Astrocyte (in vitro differentiated cells and primary cell): ENCODE measurements around the gene KMT5C. TPM values are rescaled to one million over a fixed set of nuclear protein-coding genes. Genes with fewer than 3 reads are reported as not detected.

Experiments used
- DNase-seq: peaks from one replicate; pipeline ENCODE4 v3.0.0-alpha.2; 2010; ENCODE audit warnings: low read depth
- FAIRE-seq: peaks from 2 replicates; lab custom pipeline; 2011; peaks lifted over from hg19 to GRCh38; lab: Jason Lieb, UNC
- H2AFZ ChIP-seq: 2 replicates; pipeline ENCODE4 v1.6.0; 2012; ENCODE audit warnings: low read depth, low read length, inconsistent platforms
- H3K27ac ChIP-seq: 2 replicates; pipeline ENCODE4 v1.5.1; 2011; ENCODE audit warnings: low read depth, low read length, inconsistent platforms
- H3K27me3 ChIP-seq: 2 replicates; pipeline ENCODE4 v1.6.0; 2011; ENCODE audit warnings: low read length, inconsistent platforms; ENCODE audit not compliant: insufficient read depth
- H3K36me3 ChIP-seq: 2 replicates; pipeline ENCODE4 v1.5.1; 2011; ENCODE audit warnings: low read length, inconsistent platforms; ENCODE audit not compliant: insufficient read depth
- H3K4me1 ChIP-seq: 2 replicates; pipeline ENCODE4 v1.5.1; 2011; ENCODE audit warnings: low read length, inconsistent platforms; ENCODE audit not compliant: insufficient read depth
- H3K4me2 ChIP-seq: 2 replicates; pipeline ENCODE4 v1.6.0; 2012; ENCODE audit warnings: low read length, inconsistent platforms
- H3K4me3 ChIP-seq: 2 replicates; pipeline ENCODE4 v1.5.1; 2011; ENCODE audit warnings: low read depth, mild to moderate bottlenecking, low read length, inconsistent platforms; ENCODE audit not compliant: insufficient read depth
- H3K79me2 ChIP-seq: 2 replicates; pipeline ENCODE4 v1.6.0; 2012; ENCODE audit warnings: mild to moderate bottlenecking, low read length, inconsistent platforms; ENCODE audit not compliant: insufficient read depth
- H3K9ac ChIP-seq: 2 replicates; pipeline ENCODE4 v1.6.0; 2012; ENCODE audit warnings: mild to moderate bottlenecking, low read length, inconsistent platforms
- H3K9me3 ChIP-seq: 2 replicates; pipeline ENCODE4 v1.5.1; 2012; ENCODE audit warnings: low read depth, mild to moderate bottlenecking, low read length, inconsistent platforms; ENCODE audit not compliant: insufficient read depth
- H4K20me1 ChIP-seq: 2 replicates; pipeline ENCODE4 v1.6.0; 2012; ENCODE audit warnings: low read length, inconsistent platforms; ENCODE audit not compliant: insufficient read depth
- H3K27ac Mint-ChIP-seq: one replicate; pipeline ENCODE4 v1.8.0; 2021; ENCODE audit warnings: mild to moderate bottlenecking, mixed read lengths; ENCODE audit not compliant: unreplicated experiment
- H3K27me3 Mint-ChIP-seq: one replicate; pipeline ENCODE4 v1.8.0; 2021; ENCODE audit warnings: low read depth, mixed read lengths; ENCODE audit not compliant: unreplicated experiment
- H3K36me3 Mint-ChIP-seq: one replicate; pipeline ENCODE4 v1.8.0; 2021; ENCODE audit warnings: low read depth, mixed read lengths; ENCODE audit not compliant: unreplicated experiment
- H3K4me1 Mint-ChIP-seq: one replicate; pipeline ENCODE4 v1.8.0; 2021; ENCODE audit warnings: low read depth, mixed read lengths; ENCODE audit not compliant: unreplicated experiment
- H3K4me3 Mint-ChIP-seq: one replicate; pipeline ENCODE4 v1.8.0; 2021; ENCODE audit warnings: mild to moderate bottlenecking, moderate library complexity, mixed read lengths; ENCODE audit not compliant: unreplicated experiment
- H3K9me3 Mint-ChIP-seq: one replicate; pipeline ENCODE4 v1.8.0; 2021; ENCODE audit warnings: mild to moderate bottlenecking, mixed read lengths; ENCODE audit not compliant: unreplicated experiment
- CTCF ChIP-seq: IDR thresholded peaks from 2 replicates; pipeline ENCODE4 v1.5.1; 2011; ENCODE audit warnings: low read depth, mild to moderate bottlenecking, inconsistent platforms, low read length, moderate library complexity; ENCODE audit not compliant: insufficient read depth
- EZH2 ChIP-seq: IDR thresholded peaks from 2 replicates; pipeline ENCODE4 v1.6.1; 2012; ENCODE audit warnings: mild to moderate bottlenecking, low read length, inconsistent platforms; ENCODE audit not compliant: insufficient read depth
- total RNA-seq: library from RNA; stranded (reverse); gene quantifications from 2 replicates; pipeline ENCODE4 v1.2.1, GENCODE V29; 2021

Gene KMT5C
- total RNA-seq, 1 donor from 2014 or later, result 14.6 TPM

DNA sequence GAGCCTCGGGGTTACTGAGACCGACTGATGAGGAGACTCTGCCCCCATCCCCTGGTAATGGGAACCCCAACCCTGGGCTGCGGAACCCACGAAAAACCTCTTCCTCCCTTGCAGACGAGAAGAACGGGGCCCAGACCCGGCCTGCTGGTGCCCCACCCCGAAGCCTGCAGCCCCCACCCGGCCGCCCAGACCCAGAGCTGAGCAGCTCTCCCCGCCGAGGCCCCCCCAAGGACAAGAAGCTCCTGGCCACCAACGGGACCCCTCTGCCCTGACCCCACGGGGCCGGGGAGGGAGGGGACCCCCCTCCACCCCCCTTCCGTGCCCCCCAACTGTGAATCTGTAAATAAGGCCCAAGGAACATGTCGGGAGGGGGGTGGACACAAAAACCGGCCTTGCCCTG lies 27.9 kb upstream of the KMT5C start:
- peaks cover 3% of the 10 kb centered on the region for H3K9me3 ChIP-seq
- H3K36me3 Mint-ChIP-seq, result peaks cover 24% of the 10 kb centered on the region
- peaks cover 6% of the 10 kb centered on the region for H3K36me3 ChIP-seq
- no peak for FAIRE-seq
- no peak overlapping the region for H3K4me3 ChIP-seq
- H3K79me2 ChIP-seq, result no peaks in the 10 kb centered on the region
- H3K27ac Mint-ChIP-seq, result no peak overlapping the region
- H2AFZ ChIP-seq, result no peak overlapping the region
- H3K4me1 Mint-ChIP-seq, result no peaks in the 10 kb centered on the region
- no peak for TF ChIP-seq EZH2
- TF ChIP-seq CTCF, result no peak
- no peak overlapping the region for H3K4me2 ChIP-seq
- H3K9me3 Mint-ChIP-seq, result no peaks in the 10 kb centered on the region
- H3K4me3 Mint-ChIP-seq, result no peak overlapping the region
- no peak for DNase-seq
- no peaks in the 10 kb centered on the region for H4K20me1 ChIP-seq
- no peaks in the 10 kb centered on the region for H3K27me3 Mint-ChIP-seq
- H3K27ac ChIP-seq, result no peak overlapping the region
- no peaks in the 10 kb centered on the region for H3K27me3 ChIP-seq
- no peak overlapping the region for H3K9ac ChIP-seq
- H3K4me1 ChIP-seq, result no peaks in the 10 kb centered on the region

DNA sequence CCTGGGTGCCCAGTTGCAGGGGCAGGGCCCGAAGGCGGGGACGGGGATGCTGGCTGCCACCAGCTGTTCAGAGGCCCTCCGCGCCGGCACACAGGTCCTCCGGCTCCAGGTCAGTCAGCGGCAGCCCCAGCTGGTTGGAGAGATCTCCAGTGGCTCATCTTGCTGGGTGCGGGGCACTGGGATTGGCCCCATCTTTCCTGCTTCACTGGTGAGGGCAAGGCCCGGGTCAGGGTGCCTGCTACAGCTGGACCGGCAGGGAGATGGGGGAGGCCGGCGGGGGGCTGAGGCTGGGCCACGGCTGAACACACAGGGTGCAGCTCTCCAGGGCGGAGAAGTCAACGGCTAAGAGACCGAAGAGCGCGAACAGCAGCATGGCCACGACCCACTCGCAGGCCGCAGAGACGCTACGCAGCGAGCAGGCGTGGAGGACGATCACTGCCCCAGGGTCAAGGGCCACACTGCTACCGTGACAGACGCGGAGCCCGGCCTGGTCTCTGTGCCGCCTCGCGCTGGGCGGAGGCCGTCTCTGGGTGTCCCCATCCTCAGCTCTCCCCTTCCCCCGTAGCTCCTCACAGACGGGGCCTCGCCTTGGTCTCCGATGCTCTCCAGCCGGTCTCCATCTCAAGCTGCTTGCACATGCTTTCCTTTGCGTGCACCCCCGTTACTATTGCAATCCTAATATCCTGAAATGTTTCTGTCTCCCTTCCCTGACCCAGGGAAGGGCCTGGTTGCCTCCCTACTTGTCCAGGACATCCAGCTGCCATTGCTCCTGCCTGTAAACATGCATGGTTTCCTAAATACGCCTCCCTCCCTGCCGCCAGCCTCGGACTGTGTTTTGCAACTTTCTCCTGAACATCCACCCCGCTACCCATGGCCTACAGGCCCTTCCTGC lies 26.8 kb upstream of the KMT5C start:
- Histone ChIP-seq H3K36me3 (peaks cover 3% of the 10 kb centered on the region), H3K9ac (no peak overlapping the region), H2AFZ (no peak overlapping the region), H3K4me2 (no peak overlapping the region), H3K27me3 (no peaks in the 10 kb centered on the region), H3K27ac (no peak overlapping the region), H4K20me1 (no peaks in the 10 kb centered on the region), H3K79me2 (no peaks in the 10 kb centered on the region), H3K4me3 (no peak overlapping the region), H3K9me3 (peaks cover 3% of the 10 kb centered on the region), H3K4me1 (no peaks in the 10 kb centered on the region)
- Mint-ChIP-seq H3K27me3 (no peaks in the 10 kb centered on the region), H3K9me3 (no peaks in the 10 kb centered on the region), H3K4me3 (no peak overlapping the region), H3K36me3 (peaks cover 22% of the 10 kb centered on the region), H3K4me1 (no peaks in the 10 kb centered on the region), H3K27ac (peak overlapping the region; percentile 68)
- no peak for DNase-seq
- TF ChIP-seq EZH2 (no peak), CTCF (no peak)
- no peak for FAIRE-seq

GRCh38 chr19:55314396-55314795 lies 25.3 kb upstream of the KMT5C start:
- Histone ChIP-seq H3K4me3 (no peak overlapping the region), H3K27me3 (no peaks in the 10 kb centered on the region), H3K4me2 (no peak overlapping the region), H3K79me2 (no peaks in the 10 kb centered on the region), H2AFZ (no peak overlapping the region), H3K9me3 (peaks cover under 1% of the 10 kb centered on the region), H3K9ac (no peak overlapping the region), H4K20me1 (no peaks in the 10 kb centered on the region), H3K36me3 (no peaks in the 10 kb centered on the region), H3K27ac (no peak overlapping the region), H3K4me1 (no peaks in the 10 kb centered on the region)
- TF ChIP-seq EZH2 (no peak), CTCF (no peak)
- H3K27me3 Mint-ChIP-seq, result no peaks in the 10 kb centered on the region
- no peak overlapping the region for H3K27ac Mint-ChIP-seq
- peaks cover 14% of the 10 kb centered on the region for H3K36me3 Mint-ChIP-seq
- no peaks in the 10 kb centered on the region for H3K4me1 Mint-ChIP-seq
- H3K9me3 Mint-ChIP-seq, result no peaks in the 10 kb centered on the region
- H3K4me3 Mint-ChIP-seq, result no peak overlapping the region
- DNase-seq (no peak), FAIRE-seq (no peak)
